ENCODE data around the gene LAMA3. TPM values are rescaled to one million over a fixed set of nuclear protein-coding genes. Genes with fewer than 3 reads are reported as not detected.

Gene LAMA3
- total and polyA plus RNA-seq, 8 donors, result 4.3 to 182 (median 26.6) TPM

DNA sequence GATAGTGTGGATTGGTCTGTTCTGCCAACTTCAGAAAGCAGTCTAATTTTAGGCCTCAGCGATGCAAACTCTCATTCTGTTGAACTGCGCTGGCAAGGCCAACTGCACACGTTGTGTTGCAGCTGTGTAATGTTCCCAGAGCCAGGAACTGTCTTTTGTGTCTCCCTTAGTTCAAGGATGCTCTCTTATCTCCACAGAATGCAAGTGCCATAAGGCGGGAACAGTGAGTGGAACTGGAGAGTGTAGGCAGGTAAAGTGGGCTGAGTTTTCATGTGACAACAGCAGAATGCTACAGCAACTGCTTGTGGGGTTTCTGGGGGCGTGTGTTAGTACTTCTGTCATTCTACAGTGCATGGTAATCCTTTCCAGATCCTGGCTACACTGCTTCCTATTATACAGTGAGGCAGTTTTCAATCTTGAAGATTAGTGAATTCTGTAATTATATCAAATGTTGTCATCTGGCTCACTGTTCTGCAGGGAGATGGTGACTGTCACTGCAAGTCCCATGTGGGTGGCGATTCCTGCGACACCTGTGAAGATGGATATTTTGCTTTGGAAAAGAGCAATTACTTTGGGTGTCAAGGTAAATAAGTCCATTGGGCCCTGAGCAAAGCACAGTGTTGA is 125.8 kb downstream of the LAMA3 start:
- H3K9me3 ChIP-seq, result no peaks in the 10 kb centered on the region
- H3K27ac ChIP-seq, result peak overlapping the region in 1 of 5 donors; percentile 18
- WGBS, 5 donors, result 81 to 92% (median 88%) methylated on average over 7 of the region's 7 CpGs
- H3K36me3 ChIP-seq, result peaks cover 0 to 12% (median 5%) of the 10 kb centered on the region in 4 donors
- TF ChIP-seq POLR2AphosphoS5 (IDR thresholded peaks at IDR 0.05) (peak in 1 of 3 donors; percentile 37), EP300 (IDR thresholded peaks at IDR 0.05) (no peak), POLR2A (IDR thresholded peaks at IDR 0.05) (no peak)
- TF ChIP-seq, protein P1, sequence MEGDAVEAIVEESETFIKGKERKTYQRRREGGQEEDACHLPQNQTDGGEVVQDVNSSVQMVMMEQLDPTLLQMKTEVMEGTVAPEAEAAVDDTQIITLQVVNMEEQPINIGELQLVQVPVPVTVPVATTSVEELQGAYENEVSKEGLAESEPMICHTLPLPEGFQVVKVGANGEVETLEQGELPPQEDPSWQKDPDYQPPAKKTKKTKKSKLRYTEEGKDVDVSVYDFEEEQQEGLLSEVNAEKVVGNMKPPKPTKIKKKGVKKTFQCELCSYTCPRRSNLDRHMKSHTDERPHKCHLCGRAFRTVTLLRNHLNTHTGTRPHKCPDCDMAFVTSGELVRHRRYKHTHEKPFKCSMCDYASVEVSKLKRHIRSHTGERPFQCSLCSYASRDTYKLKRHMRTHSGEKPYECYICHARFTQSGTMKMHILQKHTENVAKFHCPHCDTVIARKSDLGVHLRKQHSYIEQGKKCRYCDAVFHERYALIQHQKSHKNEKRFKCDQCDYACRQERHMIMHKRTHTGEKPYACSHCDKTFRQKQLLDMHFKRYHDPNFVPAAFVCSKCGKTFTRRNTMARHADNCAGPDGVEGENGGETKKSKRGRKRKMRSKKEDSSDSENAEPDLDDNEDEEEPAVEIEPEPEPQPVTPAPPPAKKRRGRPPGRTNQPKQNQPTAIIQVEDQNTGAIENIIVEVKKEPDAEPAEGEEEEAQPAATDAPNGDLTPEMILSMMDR (IDR thresholded peaks at IDR 0.05), result no peak
- intact Hi-C loops (cut with DNase I; ENCODE audit: low total_unique reads), result loop anchor here (5.0 kb wide), 1 partner anchor 193 kb away; no protein-coding TSS in a partner anchor
- H3K27me3 ChIP-seq, result no peaks in the 10 kb centered on the region
- no peak for DNase-seq
- no peak overlapping the region for H3K4me3 ChIP-seq
- H3K4me1 ChIP-seq, result no peaks in the 10 kb centered on the region

- TF ChIP-seq EP300 (IDR thresholded peaks at IDR 0.05) (no peak), POLR2A (IDR thresholded peaks at IDR 0.05) (no peak)
- Histone ChIP-seq H3K4me1 (no peaks in the 10 kb centered on the region), H3K27ac (no peak overlapping the region), H3K27me3 (no peaks in the 10 kb centered on the region), H3K4me3 (no peak overlapping the region), H3K36me3 (peaks cover 0 to 12% (median 2%) of the 10 kb centered on the region in 4 donors), H3K9me3 (no peaks in the 10 kb centered on the region)
- DNase-seq, result no peak
- 93 to 97% (median 95%) methylated on average over 6 of the region's 6 CpGs for WGBS, 5 donors
- intact Hi-C loops (cut with DNase I; ENCODE audit: low total_unique reads), result no loop called here
These were observed 126.8 kb downstream of the LAMA3 start for GRCh38 chr18:23816021-23816420.

GRCh38 chr18:23816740-23817139 is 127.5 kb downstream of the LAMA3 start:
- intact Hi-C loops (cut with DNase I; ENCODE audit: low total_unique reads), result no loop called here
- no peaks in the 10 kb centered on the region for H3K9me3 ChIP-seq
- 78 to 86% (median 85%) methylated on average over 4 of the region's 4 CpGs for WGBS, 5 donors
- DNase-seq, result no peak
- H3K27ac ChIP-seq, result no peak overlapping the region
- TF ChIP-seq, protein P1 (IDR thresholded peaks at IDR 0.05), result no peak
- no peaks in the 10 kb centered on the region for H3K27me3 ChIP-seq
- no peaks in the 10 kb centered on the region for H3K4me1 ChIP-seq
- peaks cover 0 to 8% (median 2%) of the 10 kb centered on the region in 4 donors for H3K36me3 ChIP-seq
- no peak overlapping the region for H3K4me3 ChIP-seq

DNA sequence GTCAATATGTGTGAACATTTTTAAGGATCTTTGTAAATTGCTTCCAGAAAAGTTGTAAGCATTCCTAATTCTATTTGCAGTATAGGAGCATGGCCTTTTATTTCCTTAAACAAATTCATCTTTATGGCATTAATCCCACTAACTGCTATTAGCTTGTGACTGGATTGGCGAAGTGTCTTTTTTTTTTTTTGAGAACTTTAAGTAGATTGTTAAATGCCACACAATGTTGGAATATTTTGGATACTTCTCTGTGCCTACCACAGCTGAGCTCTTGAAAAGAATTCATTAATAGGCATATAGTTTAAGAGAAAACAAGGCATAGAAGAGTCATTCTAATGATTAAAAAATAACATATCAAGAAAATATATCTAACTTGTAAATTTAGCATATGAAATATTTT is 129.7 kb downstream of the LAMA3 start:
- TF ChIP-seq, protein P1 (IDR thresholded peaks at IDR 0.05), result no peak
- no peak for TF ChIP-seq POLR2AphosphoS5 (IDR thresholded peaks at IDR 0.05)
- no peak for TF ChIP-seq POLR2A (IDR thresholded peaks at IDR 0.05)
- TF ChIP-seq EP300 (IDR thresholded peaks at IDR 0.05), result no peak
- no peak overlapping the region for H3K27ac ChIP-seq
- H3K27me3 ChIP-seq, result no peaks in the 10 kb centered on the region
- WGBS, 5 donors, result 57 to 84% (median 68%) methylated on average over 1 of the region's 1 CpG
- H3K9me3 ChIP-seq, result no peaks in the 10 kb centered on the region
- intact Hi-C loops (cut with DNase I; ENCODE audit: low total_unique reads), result no loop called here
- peaks cover 0 to 8% (median 2%) of the 10 kb centered on the region in 4 donors for H3K36me3 ChIP-seq
- H3K4me3 ChIP-seq, result no peak overlapping the region
- H3K4me1 ChIP-seq, result no peaks in the 10 kb centered on the region
- DNase-seq, result no peak
